HepG2 (cell line): ENCODE measurements around the gene CROT. TPM values are rescaled to one million over a fixed set of nuclear protein-coding genes. Genes with fewer than 3 reads are reported as not detected.

Experiments
- ATAC-seq: fragments of 200-7000 bp; cut with Tn5 transposase; 3 replicates; pipeline ENCODE4 v1.9.1; 2020; ENCODE audit warnings: mild to moderate bottlenecking, moderate library complexity
- BruUV-seq: library from RNA; stranded (reverse); fragments of 400-500 nt; replicated peaks from 2 replicates; lab custom pipeline; 2021; lab: Mats Ljungman, UMichigan
- CTCF ChIA-PET: fragments of 300-600 bp; formaldehyde crosslinking; extraction: SDS; loops from one replicate; lab custom pipeline; 2021; ENCODE audit warnings: low total read pairs, inconsistent platforms, low intra/inter-chr PET ratio; lab: Yijun Ruan, JAX
- POLR2A ChIA-PET: fragments of 350-600 bp; sonication (Branson Sonifier 250); formaldehyde crosslinking; loops from one replicate; lab custom pipeline; 2020; ENCODE audit warnings: antibody characterized with exemption, inconsistent platforms; lab: Yijun Ruan, JAX
- DNase-seq: peaks from one replicate; pipeline ENCODE4 v3.0.0-alpha.2; 2015; ENCODE audit warnings: low spot score
- FAIRE-seq: peaks from 3 replicates; lab custom pipeline; 2011; peaks lifted over from hg19 to GRCh38; lab: Jason Lieb, UNC
- H2AFZ ChIP-seq: one replicate; pipeline ENCODE4 v1.6.1; 2011; ENCODE audit warnings: low read length, inconsistent platforms
- H3K27ac ChIP-seq: fragments of 300-600 bp; 3 replicates; pipeline ENCODE4 v1.8.0; 2011; ENCODE audit warnings: mixed run types, mild to moderate bottlenecking, mixed read lengths, low read length, inconsistent platforms; ENCODE audit not compliant: insufficient read depth; ENCODE audit errors: extremely low read length
- H3K27me3 ChIP-seq, 2 experiments: fragments of 200-600 bp in 1 of 2; 2 replicates in 1 of 2; 3 replicates in 1 of 2; pipeline versions ENCODE4 v1.6.0 to v1.8.0; 2011; ENCODE audit warnings: low read length in 2 of 2, mild to moderate bottlenecking in 2 of 2, moderate library complexity in 2 of 2, inconsistent platforms in 1 of 2; ENCODE audit not compliant: insufficient read depth in 2 of 2, control insufficient read depth in 1 of 2
- H3K36me3 ChIP-seq, 2 experiments: fragments of 200-600 bp in 1 of 2; replicated peaks in 1 of 2; 2 replicates in 1 of 2; 3 replicates in 1 of 2; pipeline versions ENCODE4 v1.5.1 to v1.8.0; 2011; ENCODE audit warnings: low read length in 2 of 2, inconsistent platforms in 1 of 2; ENCODE audit not compliant: insufficient read depth in 2 of 2, control insufficient read depth in 1 of 2
- H3K4me1 ChIP-seq: 2 replicates; pipeline ENCODE4 v1.5.1; 2012; ENCODE audit warnings: low read length, inconsistent platforms; ENCODE audit not compliant: insufficient read depth
- H3K4me2 ChIP-seq: 2 replicates; pipeline ENCODE4 v1.6.0; 2011; ENCODE audit warnings: low read depth, low read length, inconsistent platforms
- H3K4me3 ChIP-seq, 3 experiments: fragments of 200-600 bp in 1 of 3; sonication (generic), shearing (Covaris generic) in 1 of 3; replicated peaks in 1 of 3; 2 replicates each; pipeline ENCODE4 v1.5.1; 2011 to 2016; ENCODE audit warnings: low read length in 3 of 3, inconsistent platforms in 2 of 3, low read depth in 2 of 3, mild to moderate bottlenecking in 2 of 3, control low read depth in 1 of 3, mixed read lengths in 1 of 3; ENCODE audit not compliant: insufficient read depth in 1 of 3
- H3K79me2 ChIP-seq: one replicate; pipeline ENCODE4 v1.6.1; 2011; ENCODE audit warnings: low read length, inconsistent platforms; ENCODE audit not compliant: insufficient read depth
- H3K9ac ChIP-seq: 2 replicates; pipeline ENCODE4 v1.6.0; 2011; ENCODE audit warnings: mild to moderate bottlenecking, low read depth, low read length, inconsistent platforms; ENCODE audit not compliant: insufficient read depth
- H3K9me3 ChIP-seq: 2 replicates; pipeline ENCODE4 v1.5.1; 2012; ENCODE audit warnings: mild to moderate bottlenecking, low read length
- H4K20me1 ChIP-seq: 2 replicates; pipeline ENCODE4 v1.6.0; 2011; ENCODE audit warnings: inconsistent platforms, mild to moderate bottlenecking, low read length, moderate library complexity; ENCODE audit not compliant: insufficient read depth
- FOXP1 ChIP-seq, 2 experiments: fragments of 450-650 bp in 1 of 2; IDR thresholded peaks; 2 replicates each; pipeline ENCODE4 v1.6.1; 2017 to 2018; ENCODE audit warnings: antibody characterized with exemption in 1 of 2
- HMG20A ChIP-seq: IDR thresholded peaks from 2 replicates; pipeline ENCODE4 v1.6.1; 2016; ENCODE audit warnings: borderline replicate concordance
- IRF2 ChIP-seq: IDR thresholded peaks from 2 replicates; pipeline ENCODE4 v1.6.1; 2018; ENCODE audit warnings: missing genetic modification reagents, missing compliant biosample characterization
- JDP2 ChIP-seq: sonication (generic); formaldehyde crosslinking; IDR thresholded peaks from 2 replicates; pipeline ENCODE4 v1.8.1; 2022; ENCODE audit warnings: missing genetic modification reagents, borderline replicate concordance
- JUN ChIP-seq: sonication (generic); formaldehyde crosslinking; IDR thresholded peaks from 2 replicates; pipeline ENCODE4 v1.4.0; 2020; ENCODE audit warnings: mild to moderate bottlenecking, missing genetic modification reagents
- KDM6A ChIP-seq: IDR thresholded peaks from 2 replicates; pipeline ENCODE4 v1.6.1; 2016; ENCODE audit warnings: low read depth
- KLF13 ChIP-seq: sonication (generic); formaldehyde crosslinking; IDR thresholded peaks from 2 replicates; pipeline ENCODE4 v1.4.0; 2020; ENCODE audit warnings: mild to moderate bottlenecking, missing genetic modification reagents
- MYC ChIP-seq: sonication (generic); formaldehyde crosslinking; IDR thresholded peaks from 2 replicates; pipeline ENCODE4 v1.9.0; 2021; ENCODE audit warnings: missing genetic modification reagents, borderline replicate concordance
- NFE2 ChIP-seq: sonication (generic); formaldehyde crosslinking; IDR thresholded peaks from 2 replicates; pipeline ENCODE4 v1.4.0; 2020; ENCODE audit warnings: missing genetic modification reagents
- NONO ChIP-seq, 2 experiments: fragments of 450-650 bp in 1 of 2; sonication (generic) in 1 of 2; formaldehyde crosslinking in 1 of 2; IDR thresholded peaks in 1 of 2; conservative IDR thresholded peaks in 1 of 2; 2 replicates each; pipeline versions ENCODE4 v1.6.1 to v1.8.0; 2017 to 2022; ENCODE audit warnings: mild to moderate bottlenecking in 1 of 2, missing genetic modification reagents in 1 of 2, moderate library complexity in 1 of 2
- PATZ1 ChIP-seq: sonication (generic); formaldehyde crosslinking; IDR thresholded peaks from 2 replicates; pipeline ENCODE4 v1.4.0; 2020; ENCODE audit warnings: missing genetic modification reagents
- TBX3 ChIP-seq: fragments of 450-650 bp; IDR thresholded peaks from 2 replicates; pipeline ENCODE4 v1.6.1; 2017; ENCODE audit warnings: antibody characterized with exemption, mild to moderate bottlenecking, inconsistent platforms, borderline replicate concordance
- THAP7 ChIP-seq: sonication (generic); formaldehyde crosslinking; IDR thresholded peaks from 2 replicates; pipeline ENCODE4 v1.8.1; 2023; ENCODE audit warnings: mild to moderate bottlenecking, missing genetic modification reagents
- ZMAT3 ChIP-seq: sonication (generic); formaldehyde crosslinking; conservative IDR thresholded peaks from 2 replicates; pipeline ENCODE4 v1.7.0; 2021; ENCODE audit warnings: missing genetic modification reagents
- ZNF441 ChIP-seq: sonication (generic); formaldehyde crosslinking; IDR thresholded peaks from 2 replicates; pipeline ENCODE4 v1.7.0; 2021; ENCODE audit warnings: missing genetic modification reagents, borderline replicate concordance
- ZNF577 ChIP-seq: sonication (generic); formaldehyde crosslinking; IDR thresholded peaks from 2 replicates; pipeline ENCODE4 v1.4.0; 2020; ENCODE audit warnings: mild to moderate bottlenecking, low read depth, missing genetic modification reagents, borderline replicate concordance
- ZNF724P ChIP-seq: sonication (generic); formaldehyde crosslinking; IDR thresholded peaks from 2 replicates; pipeline ENCODE4 v1.8.0; 2022; ENCODE audit warnings: missing genetic modification reagents, borderline replicate concordance
- WGBS: methylation state at CpG from one replicate; pipeline ENCODE4 v1.1.6; 2017; ENCODE audit warnings: low lambda C conversion rate; 5-methylcytosine and 5-hydroxymethylcytosine counted together
- in situ Hi-C: cut with HindIII; loops from 2 replicates; pipeline ENCODE4 v1.10.0; 2017; ENCODE audit warnings: low pct_unique_long_range_greater_than_20kb; ENCODE audit not compliant: extremely low pct_ligation_motif_present
- intact Hi-C: fragments of 100-400 bp; cut with micrococcal nuclease; formaldehyde crosslinking; loops from one replicate; pipeline ENCODE4 v1.10.0; 2022; ENCODE audit not compliant: unreplicated experiment
- polyA plus RNA-seq, 8 experiments: library from polyadenylated mRNA; depleted of rRNA in 3 of 8; stranded (reverse) in 7 of 8; unstranded in 1 of 8; fragments of >200 nt; fragmentation: Illumina TruSeq in 4 of 8; extraction: Trizol in 4 of 8; gene quantifications; 2 replicates each; pipeline versions ENCODE4 v1.2.1 to v1.2.3, GENCODE V29; 2011 to 2016; ENCODE audit warnings: low read depth in 4 of 8, missing spikeins in 1 of 8, mixed read lengths in 1 of 8; ENCODE audit not compliant: insufficient read depth in 1 of 8
- total RNA-seq, 5 experiments: library from RNA; depleted of rRNA; stranded (reverse); fragments of >200 nt; fragmentation: Illumina TruSeq; extraction: Trizol; gene quantifications; 2 replicates each; pipeline ENCODE4 v1.2.3, GENCODE V29; 2016; ENCODE audit warnings: low read depth in 1 of 5
- TF ChIP-seq, protein P1 (sequence below): IDR thresholded peaks from 2 replicates; pipeline ENCODE4 v1.6.1; 2012; ENCODE audit warnings: low read depth, low read length, improper control_type of control experiment
- TF ChIP-seq, protein P2 (sequence below): sonication (generic); formaldehyde crosslinking; IDR thresholded peaks from 2 replicates; pipeline ENCODE4 v1.8.1; 2023; ENCODE audit warnings: mild to moderate bottlenecking, inconsistent platforms, moderate library complexity, missing genetic modification reagents, borderline replicate concordance

The CROT gene
- total and polyA plus RNA-seq, 2 of the 13 experiments (the other 11 are each of a cell fraction or from before 2014, with no cell fraction given): 5.0 to 13.7 TPM

- no TSS peak for BruUV-seq
- no peak overlapping the region for H3K27ac ChIP-seq
- H4K20me1 ChIP-seq: no peaks in the 10 kb centered on the region
- in situ Hi-C loops (no loop called here), intact Hi-C loops (no loop called here)
- FAIRE-seq (no peak), DNase-seq (no peak), ATAC-seq (no peak)
- H3K4me2 ChIP-seq: no peak overlapping the region
- H3K79me2 ChIP-seq: no peaks in the 10 kb centered on the region
- H3K27me3 ChIP-seq: no peaks in the 10 kb centered on the region
- no peak overlapping the region for H2AFZ ChIP-seq
- no peaks in the 10 kb centered on the region for H3K9me3 ChIP-seq
- H3K4me1 ChIP-seq: peaks cover 20% of the 10 kb centered on the region
- H3K4me3 ChIP-seq: no peak overlapping the region
- no peak for TF ChIP-seq ZNF441 (CRISPR knock-in tag)
- no peak for TF ChIP-seq NFE2 (CRISPR knock-in tag)
- TF ChIP-seq JUN (CRISPR knock-in tag): no peak
- no peak for TF ChIP-seq ZMAT3 (CRISPR knock-in tag)
- TF ChIP-seq KLF13 (CRISPR knock-in tag): no peak
- TF ChIP-seq THAP7 (CRISPR knock-in tag): no peak
- TF ChIP-seq, protein P1, sequence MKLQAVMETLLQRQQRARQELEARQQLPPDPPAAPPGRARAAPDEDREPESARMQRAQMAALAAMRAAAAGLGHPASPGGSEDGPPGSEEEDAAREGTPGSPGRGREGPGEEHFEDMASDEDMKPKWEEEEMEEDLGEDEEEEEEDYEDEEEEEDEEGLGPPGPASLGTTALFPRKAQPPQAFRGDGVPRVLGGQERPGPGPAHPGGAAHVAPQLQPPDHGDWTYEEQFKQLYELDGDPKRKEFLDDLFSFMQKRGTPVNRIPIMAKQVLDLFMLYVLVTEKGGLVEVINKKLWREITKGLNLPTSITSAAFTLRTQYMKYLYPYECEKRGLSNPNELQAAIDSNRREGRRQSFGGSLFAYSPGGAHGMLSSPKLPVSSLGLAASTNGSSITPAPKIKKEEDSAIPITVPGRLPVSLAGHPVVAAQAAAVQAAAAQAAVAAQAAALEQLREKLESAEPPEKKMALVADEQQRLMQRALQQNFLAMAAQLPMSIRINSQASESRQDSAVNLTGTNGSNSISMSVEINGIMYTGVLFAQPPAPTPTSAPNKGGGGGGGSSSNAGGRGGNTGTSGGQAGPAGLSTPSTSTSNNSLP: no peak
- TF ChIP-seq NONO (IDR thresholded peaks at IDR 0.05): no peak
- no peak for TF ChIP-seq NONO (CRISPR knock-in tag; conservative IDR thresholded peaks at IDR 0.05)
- no peak for TF ChIP-seq HMG20A (CRISPR knock-in tag)
- TF ChIP-seq ZNF577 (CRISPR knock-in tag): no peak
- no peak for TF ChIP-seq KDM6A (CRISPR knock-in tag)
- TF ChIP-seq MYC (CRISPR knock-in tag): no peak
- TF ChIP-seq, protein P2, sequence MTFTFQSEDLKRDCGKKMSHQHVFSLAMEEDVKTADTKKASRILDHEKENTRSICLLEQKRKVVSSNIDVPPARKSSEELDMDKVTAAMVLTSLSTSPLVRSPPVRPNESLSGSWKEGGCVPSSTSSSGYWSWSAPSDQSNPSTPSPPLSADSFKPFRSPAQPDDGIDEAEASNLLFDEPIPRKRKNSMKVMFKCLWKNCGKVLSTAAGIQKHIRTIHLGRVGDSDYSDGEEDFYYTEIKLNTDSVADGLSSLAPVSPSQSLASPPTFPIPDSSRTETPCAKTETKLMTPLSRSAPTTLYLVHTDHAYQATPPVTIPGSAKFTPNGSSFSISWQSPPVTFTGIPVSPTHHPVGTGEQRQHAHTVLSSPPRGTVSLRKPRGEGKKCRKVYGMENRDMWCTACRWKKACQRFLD: no peak
- TF ChIP-seq IRF2 (CRISPR knock-in tag): no peak
- TF ChIP-seq FOXP1 (IDR thresholded peaks at IDR 0.05): no peak
- no peak for TF ChIP-seq FOXP1 (CRISPR knock-in tag; IDR thresholded peaks at IDR 0.05)
- no peak for TF ChIP-seq TBX3
- no peak for TF ChIP-seq JDP2 (CRISPR knock-in tag)
- no peak for TF ChIP-seq PATZ1
- no peak for TF ChIP-seq ZNF724P
- H3K9ac ChIP-seq: no peak overlapping the region
- CTCF ChIA-PET: no interaction called here
- peaks cover 0 to 7% of the 10 kb centered on the region in 2 experiments; a peak in 4 of 5 replicates for H3K36me3 ChIP-seq
- 97% methylated on average over 2 of the region's 2 CpGs for WGBS
- POLR2A ChIA-PET: interaction anchor here (1.0 kb wide), 1 partner anchor 16 kb away, joined by 4 read pairs; the partner anchor contains the start of gene CROT
Measured at GRCh38 chr7:87361320-87361719, 15.9 kb downstream of the CROT start.
